ENCODE data around the gene C1QL1.

The C1QL1 gene

GRCh38 chr17:44915862-44916780 lies 52.0 kb downstream of the C1QL1 start:
- no peak for DNase-seq (ENCODE audit: extremely low read depth in 1 of 2, low read depth in 1 of 2)

DNA sequence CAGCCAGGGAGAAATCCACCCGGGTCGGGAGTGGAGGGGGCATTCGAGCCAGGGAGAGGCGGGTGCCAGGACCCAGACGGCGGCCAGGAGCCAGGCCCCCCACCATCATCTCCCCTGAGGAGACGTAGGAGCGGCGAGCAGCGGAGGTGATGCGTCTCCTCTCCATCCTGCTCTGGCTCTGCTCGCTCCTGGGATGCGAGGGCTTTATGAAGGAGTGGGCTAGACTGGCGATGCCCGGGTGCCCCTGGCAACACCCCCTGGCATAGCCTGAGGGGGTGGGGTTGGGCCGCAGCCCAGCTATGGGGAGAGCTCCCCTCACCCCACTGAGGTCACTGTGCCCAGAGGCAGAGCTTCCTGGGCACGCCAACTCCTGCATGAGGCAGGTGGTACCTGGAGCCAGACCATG lies 52.8 kb downstream of the C1QL1 start, which contains the start of gene GFAP:
TSS of gene GFAP (minus strand) at position 180 of the 406 bp plus-strand sequence. CDS start at position 166, 14 bp downstream.
- DNase-seq (ENCODE audit: extremely low read depth in 1 of 2, low read depth in 1 of 2) = no peak

DNA sequence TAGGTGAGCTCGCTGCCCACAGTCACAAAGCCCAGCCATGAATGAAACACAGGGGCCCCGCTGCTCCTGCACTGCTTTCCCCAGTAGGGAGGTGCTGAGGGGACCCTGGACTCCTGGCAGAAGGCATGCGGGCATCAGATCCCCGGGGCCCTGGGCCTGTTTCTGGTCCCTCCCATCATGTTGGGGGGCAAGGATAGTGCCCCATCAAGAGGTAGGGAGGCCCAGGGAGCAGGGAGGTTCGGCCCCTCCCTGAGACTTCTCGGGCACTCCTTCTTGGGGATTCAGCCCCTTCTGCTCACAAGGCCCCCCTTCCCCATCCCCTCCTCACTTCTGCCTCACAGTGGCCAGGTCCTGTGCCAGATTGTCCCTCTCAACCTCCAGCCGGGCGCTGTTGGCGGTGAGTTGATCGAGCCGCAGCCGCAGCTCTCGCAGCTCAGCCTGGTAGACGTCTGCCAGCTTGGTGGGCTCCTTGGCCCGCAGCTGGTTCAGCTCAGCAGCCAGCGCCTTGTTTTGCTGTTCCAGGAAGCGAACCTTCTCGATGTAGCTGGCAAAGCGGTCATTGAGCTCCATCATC lies 53.3 kb downstream of the C1QL1 start:
- no peak for DNase-seq (ENCODE audit: extremely low read depth in 1 of 2, low read depth in 1 of 2)

- no peak for DNase-seq (ENCODE audit: extremely low read depth in 1 of 2, low read depth in 1 of 2)
Measured at GRCh38 chr17:44914148-44914547, 54.0 kb downstream of the C1QL1 start.

DNA sequence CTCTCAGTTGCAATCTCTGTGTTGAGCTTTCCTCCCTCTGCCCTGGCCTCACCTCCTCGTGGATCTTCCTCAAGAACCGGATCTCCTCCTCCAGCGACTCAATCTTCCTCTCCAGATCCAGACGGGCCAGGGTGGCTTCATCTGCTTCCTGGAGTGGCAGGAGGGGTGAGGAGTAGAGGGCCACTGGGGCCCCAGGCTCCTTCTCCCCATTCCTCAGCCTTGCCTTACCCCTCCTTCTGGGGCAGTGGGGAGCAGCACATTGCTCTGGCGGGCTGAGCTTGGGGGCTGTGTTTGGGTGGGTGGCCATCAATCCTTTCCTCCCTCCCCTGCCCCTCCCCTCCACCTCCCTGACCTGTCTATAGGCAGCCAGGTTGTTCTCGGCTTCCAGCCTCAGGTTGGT lies 54.4 kb downstream of the C1QL1 start:
- no peak for DNase-seq (ENCODE audit: extremely low read depth in 1 of 2, low read depth in 1 of 2)

GRCh38 chr17:44912763-44913544 lies 55.1 kb downstream of the C1QL1 start:
- DNase-seq (ENCODE audit: extremely low read depth in 1 of 2, low read depth in 1 of 2) = no peak

DNA sequence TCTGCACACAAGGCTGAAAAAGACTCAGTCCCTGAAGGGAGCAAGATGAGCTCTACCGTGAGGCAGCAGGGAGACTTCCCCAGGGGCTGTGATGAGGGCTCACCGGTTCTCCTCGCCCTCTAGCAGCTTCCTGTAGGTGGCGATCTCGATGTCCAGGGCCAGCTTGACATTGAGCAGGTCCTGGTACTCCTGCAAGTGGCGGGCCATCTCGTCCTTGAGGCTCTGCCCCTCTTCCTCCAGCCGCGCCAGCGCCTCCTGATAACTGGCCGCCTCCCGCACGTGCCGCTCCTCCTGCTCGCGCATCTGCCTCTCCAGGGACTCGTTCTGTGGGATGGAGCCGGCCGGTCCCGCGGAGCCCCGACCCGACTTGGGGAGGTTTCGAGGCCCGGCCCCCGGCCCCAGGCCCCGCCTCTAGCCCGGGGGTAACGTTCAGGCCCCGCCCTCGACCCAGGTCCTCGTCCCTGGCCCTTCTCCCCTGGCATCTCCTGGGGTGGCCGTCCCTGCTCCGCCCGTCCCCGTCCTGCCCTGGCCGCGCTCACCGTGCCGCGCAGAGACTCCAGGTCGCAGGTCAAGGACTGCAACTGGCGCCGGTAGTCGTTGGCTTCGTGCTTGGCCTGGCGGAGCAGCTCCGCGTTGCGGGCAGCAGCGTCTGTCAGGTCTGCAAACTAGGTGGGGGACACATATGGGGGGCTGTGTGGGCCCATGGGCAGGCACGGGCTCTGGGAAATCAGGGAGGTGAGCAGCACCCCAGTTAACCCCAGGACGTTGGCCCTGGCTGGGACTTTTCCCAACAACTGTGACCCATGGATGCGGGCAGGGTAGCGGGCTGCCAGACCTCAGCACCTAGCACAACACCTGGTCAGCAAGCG lies 56.7 kb downstream of the C1QL1 start:
- DNase-seq (ENCODE audit: extremely low read depth in 1 of 2, low read depth in 1 of 2) = peak in 1 of 2 donors; percentile 28

- no peak for DNase-seq (ENCODE audit: extremely low read depth in 1 of 2, low read depth in 1 of 2)
Measured at GRCh38 chr17:44910231-44911106, 57.6 kb downstream of the C1QL1 start.
